RWPE2 (cell line): ENCODE measurements around the gene TOX3.

Experiments used
- ATAC-seq: fragments of 200-7000 bp; cut with Tn5 transposase; 3 replicates; pipeline ENCODE4 v1.9.1; 2021; ENCODE audit warnings: low read depth
- DNase-seq: peaks from one replicate; pipeline ENCODE4 v3.0.0-alpha.2; 2020; ENCODE audit warnings: low spot score
- H3K27ac ChIP-seq: fragments of 450-650 bp; 2 replicates; pipeline ENCODE4 v1.5.1; 2017; ENCODE audit warnings: mild to moderate bottlenecking; ENCODE audit not compliant: poor library complexity, severe bottlenecking
- H3K27me3 ChIP-seq: fragments of 250-450 bp; sonication (Bioruptor Pico); 2 replicates; pipeline ENCODE4 v1.5.1; 2021; ENCODE audit warnings: mild to moderate bottlenecking, moderate library complexity; ENCODE audit not compliant: insufficient read depth, poor library complexity, severe bottlenecking
- H3K36me3 ChIP-seq: fragments of 250-450 bp; sonication (Bioruptor Pico); 2 replicates; pipeline ENCODE4 v1.5.1; 2020; ENCODE audit warnings: low read depth, mild to moderate bottlenecking, moderate library complexity
- H3K4me1 ChIP-seq: fragments of 250-450 bp; sonication (Bioruptor Pico); 2 replicates; pipeline ENCODE4 v1.5.1; 2021; ENCODE audit warnings: mild to moderate bottlenecking, moderate library complexity; ENCODE audit not compliant: insufficient read depth, poor library complexity, severe bottlenecking
- H3K4me3 ChIP-seq: fragments of 250-450 bp; sonication (Bioruptor Pico); 2 replicates; pipeline ENCODE4 v1.5.1; 2021; ENCODE audit warnings: mild to moderate bottlenecking, moderate library complexity; ENCODE audit not compliant: severe bottlenecking
- H3K9me3 ChIP-seq: fragments of 250-450 bp; sonication (Bioruptor Pico); 2 replicates; pipeline ENCODE4 v1.5.1; 2021; ENCODE audit warnings: mild to moderate bottlenecking, moderate library complexity; ENCODE audit not compliant: severe bottlenecking
- TF ChIP-seq, protein P1 (sequence below): fragments of 450-650 bp; IDR thresholded peaks from one replicate; pipeline ENCODE4 v1.5.1; 2017; ENCODE audit warnings: mild to moderate bottlenecking, moderate library complexity; ENCODE audit not compliant: poor library complexity, severe bottlenecking

Gene TOX3

DNA sequence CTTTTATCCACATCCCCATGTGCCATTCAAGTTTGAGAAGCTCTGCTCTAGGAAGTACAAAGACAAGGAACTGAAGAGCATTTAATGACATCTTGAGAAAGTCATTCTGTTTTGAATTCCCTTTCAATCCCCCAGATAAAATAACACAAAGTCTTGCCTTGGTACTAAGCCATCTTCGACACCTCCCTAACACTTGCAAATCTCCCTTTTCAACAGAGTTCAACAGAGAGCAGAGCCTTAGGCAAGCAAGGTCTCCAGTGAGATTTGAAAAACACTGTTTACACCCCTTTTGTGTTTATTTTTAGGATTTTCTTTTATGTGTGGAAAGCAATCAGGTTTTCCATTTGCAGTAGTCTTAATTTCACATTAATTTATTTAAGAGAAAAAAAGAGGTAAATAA, 13.6 kb downstream of the TOX3 start:
- TF ChIP-seq, protein P1, sequence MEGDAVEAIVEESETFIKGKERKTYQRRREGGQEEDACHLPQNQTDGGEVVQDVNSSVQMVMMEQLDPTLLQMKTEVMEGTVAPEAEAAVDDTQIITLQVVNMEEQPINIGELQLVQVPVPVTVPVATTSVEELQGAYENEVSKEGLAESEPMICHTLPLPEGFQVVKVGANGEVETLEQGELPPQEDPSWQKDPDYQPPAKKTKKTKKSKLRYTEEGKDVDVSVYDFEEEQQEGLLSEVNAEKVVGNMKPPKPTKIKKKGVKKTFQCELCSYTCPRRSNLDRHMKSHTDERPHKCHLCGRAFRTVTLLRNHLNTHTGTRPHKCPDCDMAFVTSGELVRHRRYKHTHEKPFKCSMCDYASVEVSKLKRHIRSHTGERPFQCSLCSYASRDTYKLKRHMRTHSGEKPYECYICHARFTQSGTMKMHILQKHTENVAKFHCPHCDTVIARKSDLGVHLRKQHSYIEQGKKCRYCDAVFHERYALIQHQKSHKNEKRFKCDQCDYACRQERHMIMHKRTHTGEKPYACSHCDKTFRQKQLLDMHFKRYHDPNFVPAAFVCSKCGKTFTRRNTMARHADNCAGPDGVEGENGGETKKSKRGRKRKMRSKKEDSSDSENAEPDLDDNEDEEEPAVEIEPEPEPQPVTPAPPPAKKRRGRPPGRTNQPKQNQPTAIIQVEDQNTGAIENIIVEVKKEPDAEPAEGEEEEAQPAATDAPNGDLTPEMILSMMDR = no peak
- H3K4me3 ChIP-seq = no peak overlapping the region

DNA sequence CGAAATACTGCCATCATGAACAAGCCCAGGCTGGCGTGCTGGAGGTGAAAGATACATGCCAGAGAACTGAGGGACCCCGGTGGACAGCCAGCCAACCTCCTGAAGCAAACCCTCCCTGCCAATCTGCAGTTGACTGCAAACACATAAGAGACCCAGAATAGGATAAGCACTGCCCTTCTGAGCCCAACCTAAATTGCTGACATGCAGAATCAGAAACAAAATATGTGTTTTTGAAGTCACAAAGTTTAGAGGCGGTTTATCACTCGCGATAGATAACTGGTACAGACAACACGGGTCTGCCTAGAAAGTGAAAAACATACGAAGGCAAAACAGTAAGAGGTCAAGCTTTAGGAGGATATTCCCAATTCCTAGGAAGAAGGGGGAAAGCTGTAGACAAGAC, 14.6 kb downstream of the TOX3 start:
- Histone ChIP-seq H3K4me1 (no peaks in the 10 kb centered on the region), H3K4me3 (no peak overlapping the region), H3K27me3 (no peaks in the 10 kb centered on the region), H3K27ac (no peak overlapping the region), H3K36me3 (no peaks in the 10 kb centered on the region), H3K9me3 (no peaks in the 10 kb centered on the region)
- ATAC-seq = no peak
- TF ChIP-seq, protein P1 = no peak
- DNase-seq = no peak

More for the DNA sequence above, 13.6 kb downstream of the TOX3 start:
- H3K36me3 ChIP-seq = no peaks in the 10 kb centered on the region
- H3K4me1 ChIP-seq = no peaks in the 10 kb centered on the region
- no peaks in the 10 kb centered on the region for H3K9me3 ChIP-seq
- no peaks in the 10 kb centered on the region for H3K27me3 ChIP-seq
- no peak overlapping the region for H3K27ac ChIP-seq
- ATAC-seq (no peak), DNase-seq (no peak)

DNA sequence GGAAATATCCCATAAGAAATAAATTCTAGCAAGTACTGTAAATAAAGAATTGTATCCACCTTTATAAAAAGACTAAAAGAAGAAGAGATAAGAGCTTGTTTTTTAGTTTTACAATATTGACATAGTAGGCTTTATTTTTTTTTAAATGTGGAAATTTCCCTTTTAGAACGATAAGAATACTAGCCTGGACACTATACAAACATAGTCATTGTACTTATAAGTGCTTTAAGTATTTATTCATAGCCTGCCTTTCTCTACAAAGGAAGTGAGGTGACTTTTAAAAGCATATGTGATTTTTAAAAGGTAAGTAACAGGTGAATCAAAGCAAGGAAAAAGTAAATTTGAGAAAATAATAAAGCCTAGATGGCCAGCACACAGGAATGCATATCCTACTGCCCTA, 17.7 kb downstream of the TOX3 start:
- Histone ChIP-seq H3K4me1 (no peaks in the 10 kb centered on the region), H3K36me3 (no peaks in the 10 kb centered on the region), H3K4me3 (no peak overlapping the region), H3K27me3 (no peaks in the 10 kb centered on the region), H3K27ac (no peak overlapping the region), H3K9me3 (no peaks in the 10 kb centered on the region)
- no peak for ATAC-seq
- DNase-seq = no peak
- TF ChIP-seq, protein P1 = no peak

DNA sequence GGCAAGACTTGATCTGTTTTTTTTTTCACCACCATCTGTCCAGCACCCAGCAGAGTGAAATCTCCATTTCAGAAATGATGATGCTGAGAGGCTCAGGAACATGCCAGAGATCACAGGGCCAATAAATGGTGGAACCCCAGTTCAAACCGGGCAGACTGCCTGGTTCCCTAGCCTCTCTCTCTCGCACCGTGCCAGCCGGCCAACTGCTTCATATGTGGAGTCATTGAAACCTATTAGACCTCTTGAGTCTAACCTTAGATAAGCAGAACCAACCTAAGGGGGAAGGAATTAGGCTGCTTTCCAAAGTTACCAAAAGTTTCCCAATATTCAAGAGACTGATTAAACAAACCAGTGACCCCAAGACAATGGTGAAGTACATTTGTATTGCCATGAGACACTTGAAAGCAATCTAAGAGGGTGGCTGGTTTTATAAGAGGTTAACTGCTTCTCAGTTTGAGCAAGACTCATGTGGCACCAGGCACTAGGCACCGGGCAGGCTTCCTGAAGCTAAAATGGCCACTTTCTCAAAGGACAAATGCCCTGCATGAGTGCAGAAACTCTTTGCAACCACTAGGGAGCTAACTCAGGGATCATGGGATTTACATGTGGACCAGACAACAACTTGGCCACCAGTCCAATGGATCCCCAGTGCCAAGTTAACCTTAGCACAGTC, 18.4 kb downstream of the TOX3 start:
- TF ChIP-seq, protein P1 = no peak
- Histone ChIP-seq H3K27me3 (no peaks in the 10 kb centered on the region), H3K4me1 (no peaks in the 10 kb centered on the region), H3K4me3 (no peak overlapping the region), H3K9me3 (no peaks in the 10 kb centered on the region), H3K27ac (no peak overlapping the region), H3K36me3 (no peaks in the 10 kb centered on the region)
- DNase-seq = no peak
- no peak for ATAC-seq

DNA sequence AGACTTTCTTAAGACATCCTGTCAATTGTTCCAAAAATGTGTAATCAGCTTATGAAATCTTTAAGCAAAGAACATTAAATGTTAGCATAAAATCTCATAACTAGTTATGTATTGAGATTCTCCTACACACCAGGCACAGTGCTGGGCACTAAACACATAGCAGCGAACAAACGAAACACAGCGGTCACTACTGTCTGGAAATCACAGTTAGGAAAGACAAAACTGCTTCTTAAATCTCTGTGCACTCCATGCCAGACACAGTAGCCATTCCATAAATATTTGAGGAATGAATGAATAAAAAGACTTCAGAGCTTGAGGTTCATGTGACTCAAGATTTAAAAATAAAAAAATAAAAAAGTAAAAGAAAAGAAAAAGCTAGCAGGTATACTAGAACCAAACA, 20.1 kb downstream of the TOX3 start:
- H3K4me3 ChIP-seq = no peak overlapping the region
- H3K27ac ChIP-seq = no peak overlapping the region
- ATAC-seq = no peak

More for the DNA sequence above, 20.1 kb downstream of the TOX3 start:
- no peaks in the 10 kb centered on the region for H3K27me3 ChIP-seq
- no peak for DNase-seq
- no peaks in the 10 kb centered on the region for H3K9me3 ChIP-seq
- TF ChIP-seq, protein P1 = no peak
- H3K36me3 ChIP-seq = no peaks in the 10 kb centered on the region
- H3K4me1 ChIP-seq = no peaks in the 10 kb centered on the region
